HCT116 (cell line): Measurements from ENCODE around the gene POLR1B. TPM values are rescaled to one million over a fixed set of nuclear protein-coding genes. Genes with fewer than 3 reads are reported as not detected.

Source experiments
- ATAC-seq: fragments of 200-7000 bp; cut with Tn5 transposase; 2 replicates; pipeline ENCODE4 v1.9.1; 2020; ENCODE audit warnings: mild to moderate bottlenecking, moderate library complexity
- BruUV-seq: library from RNA; stranded (reverse); fragments of 400-500 nt; replicated peaks from 2 replicates; lab custom pipeline; 2021; lab: Mats Ljungman, UMichigan
- CTCF ChIA-PET: fragments of 300-600 bp; sonication (Branson Sonifier 250); formaldehyde crosslinking; loops from one replicate; lab custom pipeline; 2021; ENCODE audit warnings: antibody characterized with exemption; lab: Charles Lee
- POLR2A ChIA-PET: fragments of 300-600, 350-600 bp; sonication (Branson Sonifier 250); formaldehyde crosslinking; loops from one replicate; lab custom pipeline; 2021; ENCODE audit warnings: antibody characterized with exemption; lab: Charles Lee
- RAD21 ChIA-PET, 2 experiments: fragments of 300-600 bp; sonication (Branson Sonifier 250); formaldehyde crosslinking; loops; one replicate each; lab custom pipeline; 2023; ENCODE audit warnings: low total read pairs in 2 of 2; ENCODE audit not compliant: uncharacterized antibody in 2 of 2, unreplicated experiment in 2 of 2, low non-redundant PET in 1 of 2; lab: Charles Lee
- DNase-seq: peaks from one replicate; pipeline ENCODE4 v3.0.0-alpha.2; 2010; ENCODE audit warnings: low read depth, low spot score
- H2AFZ ChIP-seq: fragments of 200-600 bp; shearing (Covaris generic), sonication (generic); 2 replicates; pipeline ENCODE4 v1.6.1; 2017; ENCODE audit warnings: low read depth, mixed run types, mixed read lengths, antibody characterized with exemption, low read length; ENCODE audit not compliant: poor library complexity, severe bottlenecking
- H3K27ac ChIP-seq: 2 replicates; pipeline ENCODE4 v1.5.1; 2012; ENCODE audit warnings: low read depth, low read length
- H3K27me3 ChIP-seq: fragments of 200-600 bp; sonication (generic); 2 replicates; pipeline ENCODE4 v1.6.1; 2016; ENCODE audit warnings: mixed run types, low read length, mixed read lengths; ENCODE audit not compliant: insufficient read depth
- H3K36me3 ChIP-seq, 2 experiments: fragments of 200-500 bp in 1 of 2; fragments of 200-600 bp in 1 of 2; sonication (Bioruptor generic) in 1 of 2; sonication (generic) in 1 of 2; 2 replicates each; pipeline versions ENCODE4 v1.5.1 to v1.6.1; 2014 to 2016; ENCODE audit warnings: low read length in 2 of 2, inconsistent platforms in 1 of 2, mixed read lengths in 1 of 2, mixed run types in 1 of 2; ENCODE audit not compliant: insufficient read depth in 2 of 2, control insufficient read depth in 1 of 2
- H3K4me1 ChIP-seq, 2 experiments: fragments of 200-600 bp in 1 of 2; sonication (generic) in 1 of 2; 2 replicates each; pipeline versions ENCODE4 v1.5.1 to v1.6.1; 2012 to 2017; ENCODE audit warnings: low read length in 2 of 2, inconsistent platforms in 1 of 2, mild to moderate bottlenecking in 1 of 2, mixed read lengths in 1 of 2, mixed run types in 1 of 2, moderate library complexity in 1 of 2; ENCODE audit not compliant: insufficient read depth in 2 of 2, control insufficient read depth in 1 of 2
- H3K4me2 ChIP-seq: fragments of 200-600 bp; sonication (generic); 2 replicates; pipeline ENCODE4 v1.6.1; 2017; ENCODE audit warnings: mixed run types, low read length, mixed read lengths
- H3K4me3 ChIP-seq, 2 experiments: fragments of 200-600 bp in 1 of 2; sonication (generic) in 1 of 2; replicated peaks in 1 of 2; 2 replicates each; pipeline ENCODE4 v1.5.1; 2011 to 2016; ENCODE audit warnings: low read length in 2 of 2, control low read depth in 1 of 2, low read depth in 1 of 2, mild to moderate bottlenecking in 1 of 2, mixed read lengths in 1 of 2, mixed run types in 1 of 2
- H3K79me2 ChIP-seq: fragments of 200-600 bp; sonication (generic); 2 replicates; pipeline ENCODE4 v1.6.1; 2017; ENCODE audit warnings: mild to moderate bottlenecking, mixed run types, low read length, moderate library complexity, mixed read lengths; ENCODE audit not compliant: insufficient read depth
- H3K9ac ChIP-seq: fragments of 200-600 bp; sonication (generic); 2 replicates; pipeline ENCODE4 v1.6.1; 2016; ENCODE audit warnings: low read length, mixed read lengths
- H3K9me2 ChIP-seq: fragments of 200-600 bp; sonication (generic), shearing (Covaris generic); 2 replicates; pipeline ENCODE4 v1.6.1; 2017; ENCODE audit warnings: mixed run types, mild to moderate bottlenecking, moderate library complexity; ENCODE audit not compliant: insufficient read depth
- H3K9me3 ChIP-seq, 2 experiments: fragments of 200-500 bp in 1 of 2; fragments of 200-600 bp in 1 of 2; sonication (Bioruptor generic) in 1 of 2; sonication (generic) in 1 of 2; 2 replicates each; pipeline ENCODE4 v1.6.1; 2014 to 2017; ENCODE audit warnings: low read length in 2 of 2, mixed read lengths in 2 of 2, inconsistent platforms in 1 of 2, low read depth in 1 of 2, mild to moderate bottlenecking in 1 of 2, mixed run types in 1 of 2, moderate library complexity in 1 of 2; ENCODE audit not compliant: control insufficient read depth in 1 of 2, insufficient read depth in 1 of 2
- H4K20me1 ChIP-seq: fragments of 200-600 bp; sonication (generic), shearing (Covaris generic); 2 replicates; pipeline ENCODE4 v1.6.1; 2017; ENCODE audit warnings: mixed run types, mild to moderate bottlenecking, moderate library complexity; ENCODE audit not compliant: insufficient read depth
- ATF3 ChIP-seq: IDR thresholded peaks from 2 replicates; pipeline ENCODE4 v1.6.1; 2012
- CEBPB ChIP-seq: IDR thresholded peaks from 2 replicates; pipeline ENCODE4 v1.6.1; 2012; ENCODE audit warnings: low read depth
- EGR1 ChIP-seq: IDR thresholded peaks from 2 replicates; pipeline ENCODE4 v1.6.1; 2012; ENCODE audit warnings: low read depth
- ELF1 ChIP-seq: IDR thresholded peaks from 2 replicates; pipeline ENCODE4 v1.6.1; 2012; ENCODE audit warnings: low read depth, borderline replicate concordance
- POLR2A ChIP-seq: IDR thresholded peaks from 2 replicates; pipeline ENCODE4 v1.7.0; 2011; ENCODE audit warnings: borderline replicate concordance; ENCODE audit not compliant: insufficient read depth, insufficient read length; ENCODE audit errors: extremely low read depth
- RAD21 ChIP-seq: IDR thresholded peaks from 2 replicates; pipeline ENCODE4 v1.6.1; 2012; ENCODE audit warnings: low read depth, mild to moderate bottlenecking
- SIN3A ChIP-seq: IDR thresholded peaks from 2 replicates; pipeline ENCODE4 v1.6.1; 2012; ENCODE audit warnings: low read depth
- SP1 ChIP-seq: IDR thresholded peaks from 2 replicates; pipeline ENCODE4 v1.6.1; 2012; ENCODE audit warnings: low read depth
- ZBTB33 ChIP-seq: IDR thresholded peaks from 2 replicates; pipeline ENCODE4 v1.6.1; 2011; ENCODE audit warnings: mild to moderate bottlenecking, low read length, moderate library complexity; ENCODE audit not compliant: insufficient replicate concordance; ENCODE audit errors: extremely low read depth
- ZNF274 ChIP-seq: fragments of 200-500 bp; sonication (Bioruptor generic); IDR thresholded peaks from 2 replicates; pipeline ENCODE4 v1.6.1; 2014; ENCODE audit warnings: mild to moderate bottlenecking, low read depth, low read length, inconsistent platforms
- intact Hi-C: fragments of 100-400 bp; cut with micrococcal nuclease; formaldehyde crosslinking; loops from 2 replicates; pipeline ENCODE4 v1.10.0; 2022
- total RNA-seq: library from RNA; stranded (reverse); gene quantifications from one replicate; pipeline ENCODE4 v1.2.1, GENCODE V29; 2021; ENCODE audit not compliant: unreplicated experiment

Gene POLR1B
- total RNA-seq, 1 experiment from 2014 or later, result 57.7 TPM

GRCh38 chr2:112593736-112594135 is 51.5 kb downstream of the POLR1B start:
- no TSS peak for BruUV-seq
- no peaks in the 10 kb centered on the region for H4K20me1 ChIP-seq
- no peak for DNase-seq
- no peak overlapping the region for H3K9ac ChIP-seq
- no peak overlapping the region for H3K4me2 ChIP-seq
- no peak overlapping the region for H2AFZ ChIP-seq
- ChIA-PET CTCF (interaction anchor here (0.7 kb wide), 1 partner anchor 133 kb away, joined by 3 read pairs; no protein-coding TSS in a partner anchor), POLR2A (interaction anchor here (0.9 to 1.2 kb wide), 2 partner anchors 9 to 99 kb away, joined by 3 read pairs; partner anchors contain the start of gene CHCHD5), RAD21 (no interaction called here)
- H3K79me2 ChIP-seq, result no peaks in the 10 kb centered on the region
- intact Hi-C loops, result no loop called here
- ATAC-seq, result no peak
- H3K4me3 ChIP-seq, result no peak overlapping the region
- no peaks in the 10 kb centered on the region for H3K27me3 ChIP-seq
- H3K9me2 ChIP-seq, result no peaks in the 10 kb centered on the region
- H3K36me3 ChIP-seq, result no peaks in the 10 kb centered on the region
- no peaks in the 10 kb centered on the region for H3K4me1 ChIP-seq
- no peak for TF ChIP-seq CEBPB
- no peak for TF ChIP-seq POLR2A
- no peak for TF ChIP-seq SIN3A
- TF ChIP-seq ATF3, result no peak
- no peak for TF ChIP-seq SP1
- no peak for TF ChIP-seq RAD21
- TF ChIP-seq ELF1, result no peak
- no peak for TF ChIP-seq EGR1
- no peak for TF ChIP-seq ZNF274
- no peak for TF ChIP-seq ZBTB33
- H3K9me3 ChIP-seq, result peaks cover 0 to 3% of the 10 kb centered on the region in 2 experiments; a peak in 1 of 4 replicates
- no peak overlapping the region for H3K27ac ChIP-seq
